Stimulated activated CD8-positive, alpha-beta memory T cell treated with anti-CD3 and anti-CD28 coated beads, Interleukin-12 subunit alpha, Interleukin-12 subunit beta, amount 100 ng/mL, for 24 hours (primary cell): ENCODE data around the gene PSG6.
"Not testable (repeated sequence)": the region's sequence is repeated elsewhere in the genome, so short reads cannot be mapped to it uniquely, and the experiment has no call there.

Experiments used
- DNase-seq: peaks from one replicate; pipeline ENCODE4 v3.0.0-alpha.2; 2020; ENCODE audit errors: extremely low read depth

Gene PSG6

DNA sequence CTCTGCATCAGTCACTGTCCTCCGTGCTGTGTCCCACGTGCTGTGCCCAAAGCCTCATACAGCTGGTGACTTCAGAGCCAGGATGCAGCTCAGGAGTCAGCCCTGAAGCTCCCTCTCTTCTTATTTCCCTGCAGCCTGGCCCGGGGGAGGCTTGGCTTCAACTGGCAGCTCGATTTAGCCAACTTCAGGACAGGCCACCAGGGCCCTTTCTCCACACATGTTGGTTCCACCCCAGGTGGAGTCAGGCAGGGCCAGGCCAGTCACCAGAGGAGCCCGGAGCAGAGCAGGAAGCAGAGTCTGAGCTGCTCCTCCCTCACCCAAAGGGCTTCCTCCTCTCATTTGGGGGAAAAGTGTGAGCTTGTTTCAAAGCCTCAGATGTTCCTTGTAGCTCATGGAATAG, 11.5 kb downstream of the PSG6 start:
- not testable (repeated sequence) for DNase-seq

DNA sequence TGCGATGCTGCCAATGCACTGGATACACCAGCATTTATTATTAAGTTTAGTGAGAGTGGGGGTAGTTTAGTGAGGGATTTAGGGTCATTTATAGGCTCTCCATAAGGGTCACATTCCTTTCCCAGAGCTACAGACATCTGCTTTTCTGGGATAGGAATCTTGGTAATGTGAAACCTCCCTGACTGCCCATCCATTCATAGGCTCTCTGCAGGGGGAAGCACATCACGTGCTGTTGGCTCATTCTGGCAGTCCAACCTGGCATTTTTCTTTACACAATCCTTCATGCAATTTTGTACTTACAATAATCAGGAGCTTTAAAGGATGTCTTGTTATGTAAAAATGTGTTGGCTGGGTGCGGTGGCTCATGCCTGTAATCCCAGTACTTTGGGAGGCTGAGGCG, 17.1 kb downstream of the PSG6 start:
- not testable (repeated sequence) for DNase-seq

DNA sequence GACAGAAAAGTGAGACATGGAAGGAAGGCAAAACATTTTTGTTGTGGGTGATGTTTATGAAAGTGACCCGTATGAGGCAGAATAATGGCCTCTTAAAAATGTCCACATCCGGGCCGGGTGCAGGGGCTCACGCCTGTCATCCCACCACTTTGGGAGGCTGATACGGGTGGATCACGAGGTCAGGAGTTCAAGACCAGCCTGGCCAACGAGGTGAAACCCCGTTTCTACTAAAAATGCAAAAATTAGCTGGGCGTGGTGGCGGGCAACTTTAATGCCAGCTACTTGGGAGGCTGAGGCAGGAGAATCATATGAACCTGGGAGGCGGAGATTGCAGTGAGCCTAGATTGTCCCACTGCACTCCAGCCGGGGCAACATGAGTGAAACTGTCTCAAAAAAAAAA, 18.0 kb downstream of the PSG6 start:
- not testable (repeated sequence) for DNase-seq

DNA sequence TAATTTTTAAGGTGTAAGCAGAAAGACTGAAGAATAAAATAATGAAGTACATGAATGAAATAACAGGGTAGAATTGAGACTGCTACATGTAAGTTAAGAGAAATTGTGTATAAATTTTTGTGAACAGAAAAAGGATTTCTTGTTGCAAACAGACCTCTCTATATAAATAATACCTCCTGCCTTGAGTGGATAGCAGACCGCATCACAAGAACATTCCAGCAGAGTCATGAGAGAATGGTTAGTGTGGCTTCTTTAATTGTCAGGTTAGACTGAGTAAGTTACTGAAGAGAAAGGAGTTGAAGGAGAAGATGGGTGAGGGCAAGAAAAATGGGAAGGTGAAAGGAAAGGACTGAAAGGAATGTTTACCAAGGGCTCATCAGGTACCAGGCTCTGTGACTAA, 18.6 kb downstream of the PSG6 start:
- not testable (repeated sequence) for DNase-seq

DNA sequence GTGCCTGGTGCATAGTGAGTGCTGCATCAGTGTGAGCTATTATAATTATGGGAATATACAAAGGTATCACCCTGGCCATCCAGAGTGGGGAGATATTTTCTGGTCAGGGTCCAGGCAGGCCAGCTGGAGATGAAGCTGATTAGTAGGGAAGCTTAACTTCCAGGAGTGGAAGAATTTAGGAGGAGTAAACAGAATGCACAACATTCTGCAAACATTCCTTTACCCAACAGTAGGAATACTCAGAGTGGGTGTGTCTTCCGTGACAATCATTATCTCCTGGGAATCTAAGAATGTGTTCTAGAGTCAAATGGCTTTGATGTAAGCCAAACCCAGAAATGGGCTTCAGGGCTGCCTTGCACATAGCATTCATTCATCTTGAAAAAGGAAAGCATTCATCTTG, 19.0 kb downstream of the PSG6 start:
- DNase-seq: not testable (repeated sequence)

DNA sequence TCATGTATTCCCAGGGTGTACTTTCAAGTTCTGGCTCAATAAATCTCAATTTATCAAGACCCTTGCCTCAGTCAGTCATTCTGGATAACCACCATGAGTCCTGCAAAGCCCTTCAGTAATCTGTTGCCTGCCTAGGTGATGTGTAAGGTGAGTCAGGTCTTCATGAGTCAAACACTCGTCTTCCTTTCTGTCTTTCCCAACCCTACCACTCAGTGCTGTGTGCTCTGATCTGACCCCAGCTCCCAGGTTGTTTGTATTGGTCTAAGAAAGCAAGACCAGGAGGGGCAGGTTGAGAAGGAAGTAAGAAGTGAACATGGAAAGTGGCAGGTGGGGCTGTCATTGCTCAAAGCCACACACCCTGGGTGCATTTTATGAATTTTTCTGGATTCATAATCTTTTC, 20.0 kb downstream of the PSG6 start:
- DNase-seq: not testable (repeated sequence)

DNA sequence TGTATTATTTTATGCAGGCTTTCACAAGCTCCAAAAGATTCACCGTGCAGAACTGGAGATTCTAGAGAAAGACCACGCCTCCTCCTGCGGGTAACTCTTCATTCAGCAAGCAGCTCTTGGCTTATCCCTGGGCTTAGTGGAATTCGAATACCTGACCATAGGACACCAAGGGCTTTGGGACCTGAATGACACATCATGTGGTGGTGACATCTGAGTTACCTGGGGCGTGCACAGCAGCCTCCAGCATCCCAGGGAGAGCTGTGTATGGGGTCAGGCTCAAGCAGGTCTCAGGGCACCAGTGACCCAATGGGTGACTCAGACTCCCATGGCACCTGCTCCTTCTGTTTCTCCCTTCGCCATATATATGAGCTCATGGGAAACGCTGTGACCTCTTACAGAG, 27.2 kb downstream of the PSG6 start:
- not testable (repeated sequence) for DNase-seq

DNA sequence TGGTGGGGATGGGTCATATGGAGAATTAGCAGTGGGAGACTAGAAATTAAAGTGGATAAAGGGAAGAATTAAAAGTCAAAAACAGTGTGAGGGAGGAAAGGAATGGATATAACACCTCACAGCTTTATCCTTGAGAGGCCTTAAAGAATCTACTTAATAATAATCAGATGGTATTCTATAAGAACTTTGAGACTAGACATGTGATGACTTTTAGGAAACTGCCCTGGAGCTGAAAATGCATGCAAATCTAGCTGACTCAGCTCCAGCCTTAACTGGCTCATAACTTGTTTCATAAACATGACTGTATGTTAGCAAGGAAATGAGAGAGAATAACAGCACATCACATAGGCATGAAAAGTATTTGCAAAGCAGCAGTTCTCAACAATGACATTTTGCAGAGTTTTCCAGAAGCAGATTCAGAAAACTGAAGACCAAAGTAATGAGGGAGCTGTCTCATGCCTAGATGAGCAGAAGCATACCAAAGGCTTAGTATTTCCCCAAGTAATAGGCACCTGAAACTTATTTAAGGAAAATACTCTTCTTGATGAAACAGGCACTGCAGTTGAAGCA, 29.7 kb downstream of the PSG6 start:
- not testable (repeated sequence) for DNase-seq

DNA sequence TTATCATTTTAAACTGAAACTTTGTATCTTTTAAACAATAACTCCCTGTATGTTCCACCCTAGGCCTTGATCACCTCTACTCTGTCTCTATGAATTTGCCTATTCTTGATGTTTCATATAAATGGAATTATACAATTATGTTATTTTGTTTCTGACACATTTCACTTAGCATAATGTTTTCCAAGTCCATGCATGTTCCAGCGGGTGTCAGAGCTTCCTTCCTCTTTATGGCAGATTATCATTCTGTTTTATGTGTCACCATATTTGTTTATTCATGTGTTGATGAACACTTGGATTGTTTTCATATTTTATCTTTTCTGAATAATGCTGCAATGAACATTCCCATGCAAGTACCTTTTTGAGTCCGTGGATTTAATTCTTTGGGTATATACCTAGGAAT, 35.0 kb downstream of the PSG6 start:
- DNase-seq: not testable (repeated sequence)

DNA sequence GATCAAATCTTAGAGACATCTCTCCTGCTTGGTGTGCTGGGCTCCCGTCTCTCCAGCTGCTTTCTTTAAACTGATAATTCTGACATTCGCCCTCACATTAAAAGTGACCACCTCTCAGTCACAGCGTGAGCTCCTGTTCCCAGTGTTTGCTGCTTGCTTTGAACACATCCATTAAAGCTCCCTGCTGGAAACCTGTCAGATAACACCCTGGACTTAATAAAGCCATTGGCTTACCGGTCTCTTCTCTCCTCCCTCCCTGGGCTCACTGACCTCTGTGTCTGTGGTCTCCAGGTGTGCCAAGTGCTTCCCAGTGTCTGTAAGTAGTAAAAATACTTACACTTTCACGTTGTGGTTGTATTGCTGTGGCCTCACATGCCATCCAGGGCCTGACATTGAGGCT, 35.7 kb downstream of the PSG6 start:
- not testable (repeated sequence) for DNase-seq

DNA sequence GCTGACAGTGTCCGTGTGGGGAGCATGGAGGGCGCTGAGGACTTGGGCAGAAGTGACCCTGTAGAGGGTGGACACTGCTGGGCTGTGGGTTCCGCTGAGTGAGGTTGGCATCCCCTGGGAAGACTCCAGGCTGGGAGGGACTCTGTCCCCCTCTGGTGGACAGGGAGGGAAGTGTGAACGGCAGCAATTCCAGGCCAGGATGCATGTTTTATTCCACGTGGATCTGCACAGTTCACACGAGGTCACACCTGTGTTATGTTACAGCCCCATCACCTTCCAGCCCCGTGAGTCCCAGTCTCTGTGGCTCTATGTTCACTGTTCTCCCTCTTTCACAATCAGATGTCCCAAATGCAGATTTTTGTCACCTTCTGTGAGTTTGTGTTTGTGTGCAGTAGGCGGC, 36.4 kb downstream of the PSG6 start:
- not testable (repeated sequence) for DNase-seq

DNA sequence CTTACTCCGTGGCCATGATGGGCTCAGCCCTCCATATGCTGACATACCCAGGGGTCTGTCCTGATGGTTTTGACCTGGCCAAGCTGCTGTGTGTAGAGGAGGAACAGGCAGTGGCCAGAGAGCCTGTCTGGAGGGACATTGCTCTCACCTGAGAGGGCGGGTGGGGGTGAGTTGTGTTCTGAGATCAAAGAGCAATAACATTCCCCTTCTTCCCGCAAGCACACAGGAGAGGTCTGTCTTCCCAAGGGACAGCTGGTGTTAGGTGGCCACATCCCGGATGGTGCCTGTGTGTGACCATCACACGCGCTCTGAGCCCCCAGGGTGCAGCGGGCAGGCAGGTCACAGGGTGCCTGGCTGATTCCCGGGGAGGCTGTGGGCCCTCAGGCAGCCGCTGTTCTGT, 37.1 kb downstream of the PSG6 start:
- DNase-seq: not testable (repeated sequence)

DNA sequence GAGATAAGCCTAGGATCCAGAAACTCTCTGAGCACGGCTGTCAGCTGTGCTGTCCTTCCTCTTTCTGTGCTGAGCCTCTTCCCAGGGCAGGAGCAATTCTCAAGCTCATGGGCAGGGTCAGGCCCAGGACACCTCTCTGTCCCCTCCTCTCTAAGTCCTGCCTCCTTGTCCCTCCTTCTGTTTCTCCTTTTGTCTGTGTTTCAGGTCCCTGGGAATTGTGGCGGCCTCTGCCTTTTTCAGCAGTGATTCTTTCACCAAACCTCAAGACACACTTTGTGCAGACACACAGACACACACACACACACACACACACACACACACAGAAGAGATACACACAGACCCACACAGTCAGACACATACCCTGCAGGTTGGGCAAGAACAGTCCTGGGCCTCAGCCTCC, 38.1 kb downstream of the PSG6 start, which contains the start of gene PSG1:
Gene PSG1 (minus strand): TSS at position 101 of the 400 bp plus-strand sequence. CDS start 132 bp downstream, outside the sequence.
- no peak for DNase-seq

DNA sequence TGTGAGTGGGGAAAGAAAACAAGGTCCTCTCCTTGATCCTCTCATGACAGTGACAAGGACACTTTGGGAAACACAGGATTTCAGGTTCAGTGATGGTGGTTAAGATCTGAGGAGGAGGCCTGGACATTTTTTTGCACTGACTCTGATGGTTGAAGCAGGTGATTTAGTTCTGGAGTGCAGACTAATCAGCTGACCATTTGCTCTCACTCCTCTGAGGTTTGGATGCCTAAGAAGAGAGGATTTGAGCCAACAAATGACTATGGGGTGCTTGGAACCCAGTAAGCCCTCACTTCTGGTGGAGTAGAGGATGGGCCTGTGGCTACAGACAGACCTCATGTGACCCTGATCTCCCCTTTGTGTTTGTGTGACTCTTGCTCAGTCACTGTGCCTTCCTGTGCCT, 41.1 kb downstream of the PSG6 start:
- DNase-seq: not testable (repeated sequence)

DNA sequence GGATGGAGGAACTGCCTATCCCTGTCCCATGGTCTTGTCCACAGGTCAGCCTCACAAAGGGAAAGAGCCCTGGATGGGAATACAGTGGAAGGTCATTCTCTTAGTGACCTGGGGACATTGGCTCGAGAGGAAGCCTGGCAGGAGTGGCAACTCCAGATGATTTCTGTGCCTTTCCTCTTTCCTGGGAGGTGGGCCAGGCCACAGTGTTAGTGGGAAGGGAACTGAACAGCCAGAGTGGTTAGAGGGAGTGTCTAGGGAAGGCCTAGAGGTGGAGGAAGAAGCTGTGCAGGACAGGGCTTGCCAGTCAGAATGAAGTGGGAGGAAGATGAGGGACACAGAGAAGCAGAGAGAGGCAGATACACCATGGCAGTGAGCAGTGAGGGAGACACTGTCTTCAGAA, 41.8 kb downstream of the PSG6 start:
- DNase-seq: not testable (repeated sequence)

DNA sequence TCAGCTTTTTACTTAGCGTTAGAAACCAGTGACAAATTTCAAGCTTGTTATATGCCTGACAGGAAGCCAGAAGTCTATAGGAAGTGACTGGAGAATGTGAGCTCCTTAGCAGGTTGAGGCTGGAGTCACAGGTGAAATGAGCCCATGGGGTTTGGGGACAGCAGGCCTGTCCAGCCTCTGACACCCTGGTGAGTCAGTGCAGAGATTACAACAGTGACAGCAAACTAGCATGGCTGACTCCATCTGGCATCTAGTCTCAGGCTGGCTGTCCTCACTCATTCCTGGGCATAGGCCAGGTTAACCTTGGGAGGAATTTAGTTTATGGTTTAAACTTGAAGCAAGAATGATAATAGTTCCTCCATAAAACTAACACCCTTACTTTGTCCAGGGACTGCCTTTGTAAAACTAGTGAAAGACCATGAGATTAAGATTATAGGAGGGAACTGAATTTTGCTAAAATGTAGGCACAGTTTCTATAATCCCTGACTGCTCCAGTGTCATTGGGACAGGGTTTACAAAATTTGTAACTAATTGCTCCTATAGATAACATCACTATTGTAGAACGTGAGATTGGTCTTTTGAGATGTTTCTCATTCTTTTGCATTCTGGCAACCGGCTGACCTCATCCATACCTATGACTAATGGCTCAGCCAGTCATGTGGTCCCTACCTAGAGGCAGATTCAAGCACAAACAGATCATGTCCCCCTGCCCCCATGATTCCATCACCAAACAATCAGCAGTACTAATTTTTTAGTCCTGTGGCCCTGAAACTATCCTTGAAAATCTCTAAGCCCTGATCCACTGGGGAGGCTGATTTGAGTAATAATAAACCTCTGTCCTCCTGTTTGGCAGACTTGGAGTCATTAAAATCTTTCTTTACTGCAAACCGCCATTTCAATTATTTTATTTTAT, 42.5 kb downstream of the PSG6 start:
- not testable (repeated sequence) for DNase-seq

DNA sequence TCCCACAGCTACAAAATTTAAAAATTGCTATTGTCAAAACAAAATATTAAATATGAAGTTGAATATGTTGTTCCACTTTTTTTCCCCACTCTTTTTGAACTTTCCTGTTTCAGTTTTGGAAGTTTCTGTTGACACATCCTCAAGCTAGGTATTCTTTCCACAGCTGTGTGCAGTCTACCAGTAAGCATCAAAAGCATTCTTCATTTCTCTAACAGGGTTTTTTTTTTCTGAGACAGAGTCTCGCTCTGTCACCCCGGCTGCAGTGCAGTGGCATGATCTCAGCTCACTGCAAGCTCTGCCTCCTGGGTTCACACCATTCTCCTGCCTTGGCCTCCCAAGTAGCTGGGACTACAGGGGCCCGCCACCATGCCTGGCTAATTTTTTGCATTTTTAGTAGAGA, 43.6 kb downstream of the PSG6 start:
- DNase-seq: not testable (repeated sequence)

DNA sequence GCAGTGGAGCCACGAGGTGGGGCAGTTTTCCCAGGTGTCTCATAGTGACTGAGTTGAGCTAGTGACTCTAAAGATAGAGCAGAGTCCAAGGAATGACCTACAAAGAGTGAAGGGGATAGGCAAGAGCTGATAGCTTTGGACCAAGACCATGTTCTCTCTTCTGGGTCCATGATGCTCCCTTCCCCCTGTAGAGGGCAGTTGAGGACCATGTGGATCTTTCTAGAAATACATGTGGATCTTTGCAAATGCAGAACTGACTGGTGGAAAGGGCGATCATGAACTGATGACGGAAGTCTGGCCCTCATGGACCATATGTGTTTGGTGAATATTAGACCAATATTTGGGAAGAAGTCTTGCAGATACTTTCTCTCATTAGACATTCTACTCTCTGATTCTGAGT, 45.1 kb downstream of the PSG6 start:
- no peak for DNase-seq

DNA sequence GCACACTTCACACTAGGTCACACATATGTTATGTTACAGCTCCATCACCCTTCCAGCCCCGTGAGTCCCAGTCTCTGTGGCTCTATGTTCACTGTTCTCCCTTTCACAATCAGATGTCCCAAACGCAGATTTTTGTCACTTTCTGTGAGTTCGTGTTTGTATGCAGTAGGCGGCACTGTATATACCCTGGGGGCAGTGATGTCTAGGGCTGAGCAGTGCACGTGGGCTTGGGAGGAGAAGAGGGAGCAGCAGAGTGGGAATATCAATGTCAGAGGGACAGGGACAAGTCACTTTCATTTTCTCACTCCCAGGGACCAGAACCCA, 60.2 kb downstream of the PSG6 start:
- DNase-seq: no peak

DNA sequence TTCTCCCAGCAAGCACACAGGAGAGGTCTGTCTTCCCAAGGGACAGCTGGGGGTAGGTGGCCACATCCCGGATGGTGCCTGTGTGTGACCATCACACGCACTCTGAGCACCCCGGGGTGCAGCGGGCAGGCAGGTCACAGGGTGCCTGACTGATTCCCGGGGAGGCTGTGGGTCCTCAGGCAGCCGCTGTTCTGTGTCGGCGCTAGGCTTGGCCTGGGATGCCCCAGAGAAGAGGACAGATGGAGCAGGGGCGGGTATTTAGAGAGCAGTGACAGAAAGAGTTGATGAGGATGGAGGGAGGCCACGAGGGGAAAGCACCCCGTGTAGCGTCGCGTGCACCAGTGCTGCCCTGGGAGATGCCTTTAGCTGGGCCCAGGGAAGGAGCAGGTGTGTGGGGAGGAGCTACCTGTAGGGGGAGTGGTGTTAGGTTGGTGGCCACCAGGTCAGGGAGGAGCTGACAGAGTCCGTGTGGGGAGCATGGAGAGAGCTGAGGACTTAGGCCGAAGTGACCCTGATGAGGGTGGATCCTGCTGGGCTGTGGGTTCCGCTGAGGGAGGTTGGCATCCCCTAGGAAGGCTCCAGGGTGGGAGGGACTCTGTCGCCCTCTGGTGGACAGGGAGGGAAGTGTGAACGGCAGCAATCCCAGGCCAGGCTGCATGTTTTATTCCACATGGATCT, 60.7 kb downstream of the PSG6 start:
- DNase-seq: not testable (repeated sequence)

DNA sequence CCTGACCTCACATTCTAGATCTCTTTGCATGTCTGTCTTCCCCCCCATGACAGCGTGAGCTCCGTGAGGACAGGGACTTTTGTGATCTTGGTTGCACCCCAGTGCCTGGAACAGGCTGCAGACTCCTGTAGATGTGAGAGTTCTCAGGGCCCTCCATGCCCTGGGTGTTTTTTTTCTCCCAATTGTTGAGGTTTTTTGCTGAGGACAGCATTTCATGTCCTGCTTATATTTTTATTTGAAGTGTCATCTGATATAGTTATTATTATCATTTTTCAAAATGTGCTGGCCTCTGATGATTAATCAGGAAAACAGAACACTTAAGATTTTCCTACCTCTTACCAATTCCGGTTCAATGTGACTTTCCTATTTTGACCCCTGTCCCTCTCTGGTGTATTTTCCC, 62.9 kb downstream of the PSG6 start:
- DNase-seq: not testable (repeated sequence)

DNA sequence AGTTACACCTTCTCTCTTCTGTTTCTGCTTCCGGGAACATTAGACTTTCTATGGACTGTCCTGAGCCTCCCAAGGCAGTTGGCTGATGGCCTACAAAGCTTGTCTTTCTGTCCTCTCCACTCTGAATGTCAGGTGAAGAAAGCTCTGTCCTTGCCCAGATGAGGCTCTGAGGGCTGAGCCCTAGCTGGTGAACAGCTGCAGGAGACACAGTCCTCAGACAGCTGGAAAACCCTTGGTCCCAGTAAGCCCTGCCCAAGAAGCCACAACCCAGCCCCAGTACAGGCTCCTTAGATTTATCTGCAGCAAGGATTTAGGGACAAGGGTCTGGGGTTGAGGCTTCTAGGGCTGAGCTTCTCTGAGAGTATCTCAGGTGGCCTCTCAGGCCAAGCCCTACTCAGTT, 64.5 kb downstream of the PSG6 start:
- DNase-seq: not testable (repeated sequence)

DNA sequence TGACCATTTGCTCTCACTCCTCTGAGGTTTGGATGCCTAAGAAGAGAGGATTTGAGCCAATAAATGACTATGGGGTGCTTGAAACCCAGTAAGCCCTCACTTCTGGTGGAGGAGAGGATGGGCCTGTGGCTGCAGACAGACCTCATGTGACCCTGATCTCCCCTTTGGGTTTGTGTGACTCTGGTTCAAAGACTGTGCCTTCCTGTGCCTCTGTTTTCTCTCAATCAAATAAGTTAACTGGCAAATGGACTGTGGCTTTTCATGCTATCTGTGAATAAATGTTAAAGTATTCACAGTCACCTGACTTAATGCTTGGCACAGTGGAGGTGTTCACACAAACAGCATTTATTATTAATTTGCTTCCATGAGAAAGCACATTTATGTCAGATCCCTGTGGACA, 64.9 kb downstream of the PSG6 start:
- not testable (repeated sequence) for DNase-seq
